ENCODE results near the gene NCAPH2.
"Not testable (repeated sequence)": the region's sequence is repeated elsewhere in the genome, so short reads cannot be mapped to it uniquely, and the experiment has no call there.

Gene NCAPH2

DNA sequence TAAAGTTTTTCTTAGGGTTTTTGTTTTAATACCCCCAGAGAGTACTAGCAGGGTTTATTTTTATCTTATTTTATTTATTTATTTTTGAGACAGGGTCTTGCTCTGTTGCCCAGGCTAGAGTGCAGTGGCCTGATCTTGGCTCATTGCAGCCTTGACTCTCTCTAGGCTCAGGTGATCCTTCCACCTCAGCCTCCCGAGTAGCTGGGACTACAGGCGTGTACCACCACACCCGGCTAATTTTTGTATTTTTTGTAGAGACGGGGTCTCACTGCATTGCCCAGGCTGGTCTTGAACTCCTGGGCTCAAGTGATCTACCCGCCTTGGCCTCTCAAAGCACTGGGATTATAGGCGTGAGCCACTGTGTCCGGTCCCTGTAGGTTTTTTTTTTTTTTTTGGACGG, 12.2 kb downstream of the NCAPH2 start:
- not testable (repeated sequence) for DNase-seq

DNA sequence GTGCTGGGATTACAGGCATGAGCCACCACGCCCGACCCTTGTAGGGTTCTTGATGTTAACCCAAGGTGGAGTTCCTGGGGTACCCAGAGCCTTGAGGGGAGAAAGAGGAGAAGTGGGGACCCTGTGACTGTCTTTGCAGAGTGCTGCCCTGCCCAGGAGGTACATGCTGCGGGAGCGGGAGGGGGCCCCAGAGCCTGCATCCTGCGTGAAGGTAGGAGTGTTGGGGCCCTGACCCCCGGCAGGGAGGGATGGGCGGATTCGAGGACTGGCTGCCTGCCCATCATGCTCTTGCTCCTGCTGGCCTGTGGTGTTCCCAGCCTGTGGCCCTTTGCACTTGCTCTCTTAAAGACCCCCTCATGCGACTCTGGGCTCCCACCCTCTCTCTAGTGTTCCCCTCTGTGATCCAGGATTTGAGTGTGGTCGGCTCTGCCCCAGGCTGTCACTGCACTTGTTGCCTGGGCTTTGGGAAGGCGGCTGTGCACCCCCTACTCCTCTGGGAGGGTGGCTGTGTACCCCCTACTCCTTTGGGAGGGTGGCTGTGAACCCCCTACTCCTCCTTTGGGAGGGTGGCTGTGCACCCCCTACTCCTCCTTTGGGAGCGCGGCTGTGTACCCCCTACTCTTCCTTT, 12.9 kb downstream of the NCAPH2 start:
- DNase-seq: no peak

DNA sequence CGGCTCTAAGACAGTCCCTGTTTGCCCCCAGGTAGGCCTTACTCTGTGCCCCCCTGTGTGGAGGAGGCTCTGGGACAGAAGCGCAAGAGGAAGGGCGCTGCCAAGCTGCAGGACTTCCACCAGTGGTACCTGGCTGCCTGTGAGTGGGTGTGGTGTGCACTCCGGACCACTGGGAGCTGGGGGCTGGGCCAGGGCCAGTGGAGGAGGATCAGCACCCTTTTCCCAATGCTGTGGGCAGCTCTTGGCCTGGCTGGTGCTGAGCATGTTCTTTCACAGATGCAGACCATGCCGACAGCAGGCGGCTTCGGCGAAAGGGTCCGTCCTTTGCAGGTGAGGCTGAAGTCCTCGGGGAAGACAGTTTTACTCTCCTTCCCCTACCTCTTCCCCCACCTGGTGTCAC, 13.7 kb downstream of the NCAPH2 start:
- DNase-seq: no peak

GRCh38 chr22:50522208-50522805, 14.3 kb downstream of the NCAPH2 start:
- DNase-seq: no peak

DNA sequence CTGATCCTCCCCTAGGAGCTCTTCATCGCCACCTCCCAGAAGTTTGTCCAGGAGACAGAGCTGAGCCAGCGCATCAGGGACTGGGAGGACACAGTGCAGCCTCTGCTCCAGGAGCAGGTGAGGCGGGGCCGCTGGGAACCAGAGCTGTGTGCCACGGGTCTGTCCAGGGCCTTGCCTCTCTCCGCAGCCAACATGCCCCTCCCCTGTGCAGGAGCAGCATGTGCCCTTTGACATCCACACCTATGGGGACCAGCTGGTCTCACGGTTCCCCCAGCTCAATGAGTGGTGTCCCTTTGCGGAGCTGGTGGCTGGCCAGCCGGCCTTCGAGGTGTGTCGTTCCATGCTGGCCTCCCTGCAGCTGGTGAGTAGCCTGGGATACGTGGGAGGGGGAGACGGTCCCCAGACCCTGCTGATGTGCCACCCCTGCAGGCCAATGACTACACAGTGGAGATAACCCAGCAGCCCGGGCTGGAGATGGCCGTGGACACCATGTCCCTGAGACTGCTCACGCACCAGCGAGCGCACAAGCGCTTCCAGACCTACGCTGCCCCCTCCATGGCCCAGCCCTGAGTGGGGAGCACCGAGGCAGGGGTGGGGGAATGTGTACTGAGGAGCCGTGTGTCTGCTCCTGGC, 14.9 kb downstream of the NCAPH2 start:
- no peak for DNase-seq

DNA sequence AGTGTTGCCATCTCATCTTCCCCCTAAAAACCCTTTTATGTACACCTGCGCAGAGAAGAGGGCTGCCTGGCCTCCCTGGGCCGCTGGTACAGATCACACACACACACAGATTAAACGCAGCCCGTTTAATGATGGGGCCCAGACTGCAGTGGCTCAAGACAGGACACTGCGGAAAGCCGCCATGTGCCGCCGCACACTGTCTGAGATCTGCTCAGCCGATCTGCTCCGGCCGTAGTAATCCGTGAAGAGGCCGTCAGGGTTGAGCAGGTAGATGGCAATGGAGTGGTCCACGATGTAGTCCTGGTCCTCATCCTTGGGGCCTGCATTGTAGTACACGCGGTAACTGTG, 15.4 kb downstream of the NCAPH2 start:
- no peak for DNase-seq

GRCh38 chr22:50523806-50524675, 16.0 kb downstream of the NCAPH2 start:
- DNase-seq: no peak

DNA sequence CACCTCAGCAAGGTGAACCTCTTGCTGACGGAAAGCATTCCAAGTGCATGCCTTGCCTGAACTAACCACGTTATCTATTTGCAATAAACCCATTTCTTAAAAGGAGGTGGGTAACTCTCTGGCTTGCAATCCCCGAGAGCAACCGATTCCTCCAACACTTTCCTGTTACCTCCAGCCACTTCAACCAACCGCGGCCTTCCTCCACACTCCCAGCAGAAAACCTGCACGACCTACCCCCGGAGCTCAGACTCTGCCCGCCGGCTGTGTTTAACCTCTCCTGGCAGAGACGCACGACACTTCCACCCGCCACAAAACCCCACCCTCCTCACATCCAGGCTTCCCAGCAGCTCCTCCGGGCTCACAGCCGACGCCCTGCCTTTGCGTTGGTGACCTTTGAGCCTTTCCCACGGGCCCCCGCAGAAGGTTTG, 16.7 kb downstream of the NCAPH2 start:
- no peak for DNase-seq

- DNase-seq: peak; percentile 60
Observed at GRCh38 chr22:50525104-50525857, 17.3 kb downstream of the NCAPH2 start, which contains the start of gene SCO2. Gene SCO2 (minus strand): TSS chr22:50525598. CDS start chr22:50524411, 1,187 bp downstream.

DNA sequence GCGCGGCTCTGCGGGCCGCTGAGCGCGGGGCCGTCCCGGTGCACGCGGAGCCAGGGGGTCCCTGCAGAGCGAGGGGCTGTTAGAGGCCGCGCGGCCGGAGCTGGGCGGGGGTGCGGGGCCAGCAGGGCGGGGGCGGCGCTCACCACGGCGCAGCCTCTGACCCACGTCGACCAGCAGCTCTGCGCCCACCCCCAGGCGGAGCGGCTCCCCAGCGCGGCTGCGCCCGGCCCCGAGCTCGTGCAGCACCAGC, 17.8 kb downstream of the NCAPH2 start:
- DNase-seq: no peak

GRCh38 chr22:50526108-50526833, 18.2 kb downstream of the NCAPH2 start:
- DNase-seq: peak; percentile 14

DNA sequence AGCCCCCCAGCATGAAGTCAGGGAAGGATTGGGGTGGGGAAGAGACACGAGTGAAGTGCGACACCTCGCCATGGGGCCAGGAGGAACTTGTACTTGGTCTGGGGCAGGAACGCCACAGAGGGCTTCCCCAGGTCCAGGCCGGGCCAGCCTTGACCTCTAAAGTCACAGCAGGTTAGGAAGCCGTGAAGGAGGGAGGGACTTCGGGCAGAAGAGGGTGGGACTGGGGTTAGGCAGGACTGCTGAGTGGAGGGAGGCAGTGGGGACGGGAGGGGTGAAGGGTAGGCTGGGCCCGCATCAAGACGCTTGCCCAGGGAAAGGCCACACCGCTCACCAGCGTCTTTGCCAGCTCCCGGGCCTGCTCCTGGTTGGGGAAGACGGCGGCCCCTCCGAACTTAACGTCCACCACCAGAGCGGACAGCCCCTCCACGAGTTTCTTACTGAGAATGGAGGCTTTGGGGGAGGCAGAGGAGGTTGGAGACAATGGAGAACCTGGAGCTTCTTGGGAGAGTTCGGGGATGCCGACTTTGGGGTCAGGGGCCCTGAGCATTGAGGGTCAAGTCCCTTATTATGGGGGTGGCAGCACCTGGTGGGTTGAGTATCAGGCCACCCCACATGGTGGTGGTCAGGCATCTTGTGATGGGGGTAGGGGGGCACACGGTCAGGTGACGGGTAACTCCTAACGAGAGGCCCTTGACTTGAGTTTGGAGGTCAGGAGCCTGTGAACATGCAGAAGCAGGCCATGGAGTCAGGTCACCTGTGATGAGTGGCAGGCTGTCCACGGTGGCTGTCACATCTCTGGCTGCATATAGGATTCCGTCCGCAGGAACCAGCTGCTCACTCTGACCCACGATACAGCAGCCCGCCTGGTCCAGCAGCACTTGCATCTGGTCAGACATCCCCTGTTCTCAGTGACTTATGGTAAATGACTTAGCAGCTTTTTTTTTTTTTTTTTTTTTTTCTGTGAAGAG, 19.1 kb downstream of the NCAPH2 start:
- DNase-seq: no peak

DNA sequence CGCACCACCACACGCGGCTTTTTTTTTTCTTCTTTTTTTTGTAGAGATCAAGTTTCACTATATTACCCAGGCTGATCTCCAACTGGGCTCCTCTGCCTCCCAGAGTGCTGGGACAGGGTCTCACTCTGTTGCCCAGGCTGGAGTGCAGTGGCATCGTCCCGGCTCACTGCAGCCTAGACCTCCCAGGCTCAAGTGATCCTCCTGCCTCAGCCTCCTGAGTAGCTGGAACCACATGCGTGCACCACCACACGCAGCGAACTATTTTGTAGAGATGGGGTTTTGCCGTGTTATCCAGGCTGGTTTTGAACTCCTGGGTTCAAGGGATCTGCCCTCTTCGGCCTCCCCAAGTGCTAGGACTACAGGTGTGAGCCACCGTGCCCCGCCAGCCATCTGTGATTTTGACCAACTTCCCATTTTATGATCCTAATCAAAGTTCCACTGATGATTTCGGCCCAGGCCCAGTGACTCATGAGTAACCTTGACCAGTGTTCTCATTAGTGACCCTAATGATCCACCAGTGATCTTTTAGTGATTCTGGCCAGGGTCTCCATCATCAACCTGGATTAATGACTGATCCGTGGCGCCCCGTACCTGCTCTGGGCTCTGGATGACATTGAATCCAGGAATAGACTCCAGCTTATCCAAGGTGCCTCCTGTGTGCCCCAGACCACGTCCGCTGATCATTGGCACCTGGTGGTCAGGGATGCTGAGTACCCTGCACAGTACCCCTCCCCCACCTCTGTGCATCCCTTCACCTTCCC, 20.1 kb downstream of the NCAPH2 start:
- no peak for DNase-seq

DNA sequence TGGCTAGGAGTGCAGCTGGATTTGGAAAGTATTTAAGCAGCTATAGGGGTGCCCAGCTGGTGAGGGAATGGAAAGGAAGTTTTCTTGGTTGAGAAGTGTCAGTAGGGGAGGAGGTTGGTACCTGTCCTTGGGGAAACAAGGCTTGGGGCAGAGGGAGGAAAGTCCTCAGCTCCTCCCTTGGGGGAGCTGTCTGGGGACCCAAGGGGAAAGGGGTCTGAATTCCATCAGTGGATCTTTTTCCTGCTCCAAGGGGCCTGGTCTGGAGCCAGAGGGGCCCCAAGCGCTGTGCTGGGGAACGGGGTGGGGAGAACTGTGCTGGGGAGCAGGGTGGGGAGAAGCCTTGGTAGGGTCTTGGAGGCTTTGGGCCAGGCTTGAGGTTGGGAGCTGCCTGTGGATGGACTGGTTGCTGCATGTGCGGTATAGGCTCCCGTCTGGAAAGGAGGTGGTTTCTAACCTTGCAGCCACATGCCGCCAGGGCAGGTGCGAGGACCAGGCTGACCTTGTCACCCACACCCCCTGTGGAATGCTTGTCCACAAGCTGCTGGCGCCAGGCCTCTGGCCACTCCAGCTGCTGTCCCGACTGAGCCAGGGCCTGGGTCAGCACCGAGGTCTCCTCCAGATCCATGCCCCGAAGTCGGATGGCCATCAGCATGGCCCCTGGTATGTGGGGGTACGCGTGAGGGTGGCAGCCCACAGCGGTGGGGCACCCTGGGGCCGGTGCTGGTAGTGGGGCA, 20.8 kb downstream of the NCAPH2 start:
- no peak for DNase-seq

- no peak for DNase-seq
Observed at GRCh38 chr22:50529416-50529896, 21.4 kb downstream of the NCAPH2 start.

GRCh38 chr22:50529897-50530579, 22.0 kb downstream of the NCAPH2 start, which contains the start of gene TYMP:
Gene TYMP (minus strand): TSS chr22:50530012. CDS start chr22:50529709, 303 bp downstream.
- no peak for DNase-seq

GRCh38 chr22:50530580-50530876, 22.5 kb downstream of the NCAPH2 start:
- DNase-seq: no peak

DNA sequence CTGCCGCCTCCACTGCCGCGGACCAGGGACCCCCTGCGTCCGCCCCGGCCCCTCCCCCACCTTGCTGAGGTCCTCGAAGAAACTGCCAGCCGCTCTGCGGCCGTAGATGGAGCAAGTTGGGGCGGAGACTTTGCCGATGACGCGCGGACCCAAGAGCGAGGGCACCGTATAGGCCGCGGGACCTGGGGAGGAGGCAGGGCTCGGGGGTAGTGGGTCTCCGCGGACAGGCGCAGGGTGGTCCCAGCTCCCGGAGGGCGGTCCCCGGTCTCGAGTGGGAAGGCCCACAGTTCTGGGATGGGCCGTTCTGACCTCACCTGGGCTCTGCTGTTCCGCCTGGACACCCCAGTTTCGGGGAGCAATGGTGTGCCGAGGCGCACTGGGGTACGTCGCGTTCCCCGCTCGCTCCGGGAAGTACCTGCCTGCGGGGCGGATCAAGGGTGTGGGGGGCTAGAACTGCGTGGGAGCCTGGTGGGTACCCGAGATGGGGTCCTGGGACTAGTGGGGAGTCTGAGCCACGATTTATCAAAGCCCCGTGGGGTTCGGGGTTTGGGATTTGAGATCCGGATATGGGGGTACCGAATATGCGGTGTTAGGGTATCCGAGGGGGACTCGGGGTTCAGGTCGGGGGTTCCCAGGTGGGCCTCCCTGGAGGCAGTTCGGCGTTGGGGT, 23.0 kb downstream of the NCAPH2 start:
- no peak for DNase-seq
